GM12878 (cell line): ENCODE data around the gene SARS2. TPM values are rescaled to one million over a fixed set of nuclear protein-coding genes. Genes with fewer than 3 reads are reported as not detected.
A peak's percentile ranks its signal among the peaks of the same experiment; 100 is the strongest.

Source experiments
- BACH1 ChIP-seq: fragments of 450-650 bp; IDR thresholded peaks from 2 replicates; pipeline ENCODE4 v1.6.1; 2017; ENCODE audit warnings: mild to moderate bottlenecking, borderline replicate concordance
- BCL3 ChIP-seq: IDR thresholded peaks from 2 replicates; pipeline ENCODE4 v1.6.1; 2011; ENCODE audit warnings: borderline replicate concordance, low read depth, mild to moderate bottlenecking, moderate library complexity, low read length; ENCODE audit not compliant: insufficient read depth, poor library complexity, severe bottlenecking
- CHD1 ChIP-seq: IDR thresholded peaks from 2 replicates; pipeline ENCODE4 v1.6.1; 2012; ENCODE audit warnings: low read depth, low read length, improper control_type of control experiment
- DPF2 ChIP-seq: fragments of 450-650 bp; IDR thresholded peaks from 2 replicates; pipeline ENCODE4 v1.6.1; 2017; ENCODE audit warnings: mild to moderate bottlenecking
- HCFC1 ChIP-seq: fragments of 150-350 bp; IDR thresholded peaks from 2 replicates; pipeline ENCODE4 v1.6.1; 2014; ENCODE audit warnings: low read length
- HDGF ChIP-seq: fragments of 450-650 bp; IDR thresholded peaks from 2 replicates; pipeline ENCODE4 v1.6.1; 2016; ENCODE audit warnings: antibody characterized with exemption
- KLF5 ChIP-seq: fragments of 450-650 bp; IDR thresholded peaks from 2 replicates; pipeline ENCODE4 v1.6.1; 2014; ENCODE audit warnings: mild to moderate bottlenecking; ENCODE audit not compliant: partially characterized antibody
- PAX8 ChIP-seq: fragments of 450-650 bp; IDR thresholded peaks from 2 replicates; pipeline ENCODE4 v1.6.1; 2017; ENCODE audit warnings: mild to moderate bottlenecking, moderate library complexity
- PKNOX1 ChIP-seq: fragments of 450-650 bp; IDR thresholded peaks from 2 replicates; pipeline ENCODE4 v1.6.1; 2016; ENCODE audit warnings: mild to moderate bottlenecking
- SIX5 ChIP-seq: IDR thresholded peaks from 2 replicates; pipeline ENCODE4 v1.6.1; 2011; ENCODE audit warnings: mild to moderate bottlenecking, low read depth, low read length, moderate library complexity; ENCODE audit not compliant: severe bottlenecking
- SKIL ChIP-seq: fragments of 450-650 bp; IDR thresholded peaks from 2 replicates; pipeline ENCODE4 v1.6.1; 2017; ENCODE audit warnings: mild to moderate bottlenecking, low read depth, inconsistent platforms; ENCODE audit not compliant: poor library complexity, severe bottlenecking
- TAF1 ChIP-seq: IDR thresholded peaks from 2 replicates; pipeline ENCODE4 v1.6.1; 2011; ENCODE audit warnings: mild to moderate bottlenecking, low read depth, low read length, borderline replicate concordance
- ZSCAN29 ChIP-seq: fragments of 450-650 bp; IDR thresholded peaks from 2 replicates; pipeline ENCODE4 v1.6.1; 2017; ENCODE audit warnings: mild to moderate bottlenecking, moderate library complexity
- polyA plus RNA-seq, 11 experiments: library from polyadenylated mRNA; depleted of rRNA in 4 of 11; unstranded in 6 of 11; stranded (reverse) in 5 of 11; fragments of >200 nt; fragmentation: Nextera tagmentation in 4 of 11; fragmentation: Illumina TruSeq in 1 of 11; extraction: Ambion mirVana in 4 of 11; extraction: Trizol in 1 of 11; gene quantifications; 1 replicate in 1 of 11; 2 replicates in 10 of 11; pipeline versions ENCODE4 v1.2.1 to v1.2.3, GENCODE V29; 2011 to 2016; ENCODE audit warnings: inconsistent platforms in 2 of 11, missing spikeins in 2 of 11, low read depth in 1 of 11
- total RNA-seq, 4 experiments: library from RNA; depleted of rRNA in 3 of 4; stranded (reverse); fragments of >200 nt in 3 of 4; fragmentation: Illumina TruSeq in 1 of 4; extraction: Trizol in 1 of 4; gene quantifications; 2 replicates each; pipeline versions ENCODE4 v1.2.1 to v1.2.3, GENCODE V29; 2013 to 2021
- TF ChIP-seq, protein P1 (sequence below): fragments of 450-650 bp; IDR thresholded peaks from 2 replicates; pipeline ENCODE4 v1.6.1; 2017; ENCODE audit warnings: antibody characterized with exemption, mild to moderate bottlenecking, moderate library complexity
- TF ChIP-seq, protein P2 (sequence below): fragments of 450-650 bp; IDR thresholded peaks from 2 replicates; pipeline ENCODE4 v1.6.1; 2016; ENCODE audit warnings: mild to moderate bottlenecking, moderate library complexity, borderline replicate concordance
- TF ChIP-seq, protein P3 (sequence below): IDR thresholded peaks from 2 replicates; pipeline ENCODE4 v1.6.1; 2011; ENCODE audit warnings: low read depth, low read length, improper control_type of control experiment, borderline replicate concordance

SARS2 gene
- total and polyA plus RNA-seq, 10 of the 15 experiments (the other 5 are each of a cell fraction or from before 2014, with no cell fraction given) = 2.6 to 50.3 (median 27.5) TPM

- TF ChIP-seq, protein P1, sequence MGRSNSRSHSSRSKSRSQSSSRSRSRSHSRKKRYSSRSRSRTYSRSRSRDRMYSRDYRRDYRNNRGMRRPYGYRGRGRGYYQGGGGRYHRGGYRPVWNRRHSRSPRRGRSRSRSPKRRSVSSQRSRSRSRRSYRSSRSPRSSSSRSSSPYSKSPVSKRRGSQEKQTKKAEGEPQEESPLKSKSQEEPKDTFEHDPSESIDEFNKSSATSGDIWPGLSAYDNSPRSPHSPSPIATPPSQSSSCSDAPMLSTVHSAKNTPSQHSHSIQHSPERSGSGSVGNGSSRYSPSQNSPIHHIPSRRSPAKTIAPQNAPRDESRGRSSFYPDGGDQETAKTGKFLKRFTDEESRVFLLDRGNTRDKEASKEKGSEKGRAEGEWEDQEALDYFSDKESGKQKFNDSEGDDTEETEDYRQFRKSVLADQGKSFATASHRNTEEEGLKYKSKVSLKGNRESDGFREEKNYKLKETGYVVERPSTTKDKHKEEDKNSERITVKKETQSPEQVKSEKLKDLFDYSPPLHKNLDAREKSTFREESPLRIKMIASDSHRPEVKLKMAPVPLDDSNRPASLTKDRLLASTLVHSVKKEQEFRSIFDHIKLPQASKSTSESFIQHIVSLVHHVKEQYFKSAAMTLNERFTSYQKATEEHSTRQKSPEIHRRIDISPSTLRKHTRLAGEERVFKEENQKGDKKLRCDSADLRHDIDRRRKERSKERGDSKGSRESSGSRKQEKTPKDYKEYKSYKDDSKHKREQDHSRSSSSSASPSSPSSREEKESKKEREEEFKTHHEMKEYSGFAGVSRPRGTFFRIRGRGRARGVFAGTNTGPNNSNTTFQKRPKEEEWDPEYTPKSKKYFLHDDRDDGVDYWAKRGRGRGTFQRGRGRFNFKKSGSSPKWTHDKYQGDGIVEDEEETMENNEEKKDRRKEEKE = no peak
- TF ChIP-seq KLF5 (peak; percentile 76), SKIL (no peak), HCFC1 (peak; percentile 99), CHD1 (no peak), BACH1 (0 out of 2 replicates have a peak, but pooled peaks have one; percentile 63), BCL3 (no peak), PAX8 (no peak), HDGF (peak; percentile 80; the same call in 1 of the 2 replicates), SIX5 (peak; percentile 99), TAF1 (no peak), ZSCAN29 (no peak), DPF2 (0 out of 2 replicates have a peak, but pooled peaks have one; percentile 2), PKNOX1 (peak; percentile 90)
- TF ChIP-seq, protein P2, sequence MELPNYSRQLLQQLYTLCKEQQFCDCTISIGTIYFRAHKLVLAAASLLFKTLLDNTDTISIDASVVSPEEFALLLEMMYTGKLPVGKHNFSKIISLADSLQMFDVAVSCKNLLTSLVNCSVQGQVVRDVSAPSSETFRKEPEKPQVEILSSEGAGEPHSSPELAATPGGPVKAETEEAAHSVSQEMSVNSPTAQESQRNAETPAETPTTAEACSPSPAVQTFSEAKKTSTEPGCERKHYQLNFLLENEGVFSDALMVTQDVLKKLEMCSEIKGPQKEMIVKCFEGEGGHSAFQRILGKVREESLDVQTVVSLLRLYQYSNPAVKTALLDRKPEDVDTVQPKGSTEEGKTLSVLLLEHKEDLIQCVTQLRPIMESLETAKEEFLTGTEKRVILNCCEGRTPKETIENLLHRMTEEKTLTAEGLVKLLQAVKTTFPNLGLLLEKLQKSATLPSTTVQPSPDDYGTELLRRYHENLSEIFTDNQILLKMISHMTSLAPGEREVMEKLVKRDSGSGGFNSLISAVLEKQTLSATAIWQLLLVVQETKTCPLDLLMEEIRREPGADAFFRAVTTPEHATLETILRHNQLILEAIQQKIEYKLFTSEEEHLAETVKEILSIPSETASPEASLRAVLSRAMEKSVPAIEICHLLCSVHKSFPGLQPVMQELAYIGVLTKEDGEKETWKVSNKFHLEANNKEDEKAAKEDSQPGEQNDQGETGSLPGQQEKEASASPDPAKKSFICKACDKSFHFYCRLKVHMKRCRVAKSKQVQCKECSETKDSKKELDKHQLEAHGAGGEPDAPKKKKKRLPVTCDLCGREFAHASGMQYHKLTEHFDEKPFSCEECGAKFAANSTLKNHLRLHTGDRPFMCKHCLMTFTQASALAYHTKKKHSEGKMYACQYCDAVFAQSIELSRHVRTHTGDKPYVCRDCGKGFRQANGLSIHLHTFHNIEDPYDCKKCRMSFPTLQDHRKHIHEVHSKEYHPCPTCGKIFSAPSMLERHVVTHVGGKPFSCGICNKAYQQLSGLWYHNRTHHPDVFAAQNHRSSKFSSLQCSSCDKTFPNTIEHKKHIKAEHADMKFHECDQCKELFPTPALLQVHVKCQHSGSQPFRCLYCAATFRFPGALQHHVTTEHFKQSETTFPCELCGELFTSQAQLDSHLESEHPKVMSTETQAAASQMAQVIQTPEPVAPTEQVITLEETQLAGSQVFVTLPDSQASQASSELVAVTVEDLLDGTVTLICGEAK = peak; percentile 85; the same call in 1 of the 2 replicates
- TF ChIP-seq, protein P3, sequence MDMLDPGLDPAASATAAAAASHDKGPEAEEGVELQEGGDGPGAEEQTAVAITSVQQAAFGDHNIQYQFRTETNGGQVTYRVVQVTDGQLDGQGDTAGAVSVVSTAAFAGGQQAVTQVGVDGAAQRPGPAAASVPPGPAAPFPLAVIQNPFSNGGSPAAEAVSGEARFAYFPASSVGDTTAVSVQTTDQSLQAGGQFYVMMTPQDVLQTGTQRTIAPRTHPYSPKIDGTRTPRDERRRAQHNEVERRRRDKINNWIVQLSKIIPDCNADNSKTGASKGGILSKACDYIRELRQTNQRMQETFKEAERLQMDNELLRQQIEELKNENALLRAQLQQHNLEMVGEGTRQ = no peak; the same call in 1 of the 2 replicates
These were observed 30.9 kb downstream of the SARS2 start, which contains the start of the genes NFKBIB and SIRT2 (continued) for GRCh38 chr19:38899447-38900201.
